H1 (cell line): ENCODE measurements around the gene LPCAT3. TPM values are rescaled to one million over a fixed set of nuclear protein-coding genes. Genes with fewer than 3 reads are reported as not detected.

Source experiments
- CTCF ChIA-PET: fragments of 300-600 bp; sonication (Branson Sonifier 250); formaldehyde crosslinking; loops from one replicate; lab custom pipeline; 2021; ENCODE audit not compliant: partially characterized antibody; lab: Charles Lee
- POLR2A ChIA-PET: fragments of 300-600 bp; sonication (Branson Sonifier 250); formaldehyde crosslinking; loops from one replicate; lab custom pipeline; 2021; ENCODE audit warnings: inconsistent platforms; ENCODE audit not compliant: partially characterized antibody; lab: Charles Lee
- DNase-seq, 2 experiments: peaks; one replicate each; pipeline versions ENCODE4 v3.0.0 to v3.0.0-alpha.2; 2010 to 2022; ENCODE audit warnings: low spot score in 2 of 2, low read depth in 1 of 2, mixed read lengths in 1 of 2
- FAIRE-seq: peaks from 2 replicates; lab custom pipeline; 2011; peaks lifted over from hg19 to GRCh38; lab: Jason Lieb, UNC
- H2AFZ ChIP-seq: 2 replicates; pipeline ENCODE4 v1.8.1; 2012; ENCODE audit warnings: low read length, inconsistent platforms
- H2AK5ac ChIP-seq: 2 replicates; pipeline ENCODE4 v1.6.1; 2013; ENCODE audit warnings: low read depth, low read length
- H2BK120ac ChIP-seq: replicated peaks from 2 replicates; pipeline ENCODE3; 2013; ENCODE audit warnings: low read depth, low read length, inconsistent platforms
- H2BK12ac ChIP-seq: 2 replicates; pipeline ENCODE4 v1.6.1; 2013; ENCODE audit warnings: low read depth, low read length
- H2BK15ac ChIP-seq: 2 replicates; pipeline ENCODE4 v1.6.1; 2013; ENCODE audit warnings: low read length
- H2BK20ac ChIP-seq: 2 replicates; pipeline ENCODE4 v1.6.1; 2013; ENCODE audit warnings: low read length
- H2BK5ac ChIP-seq: 2 replicates; pipeline ENCODE4 v1.6.1; 2013; ENCODE audit warnings: low read depth, low read length
- H3K14ac ChIP-seq: 2 replicates; pipeline ENCODE4 v1.6.1; 2013; ENCODE audit warnings: inconsistent platforms; ENCODE audit not compliant: insufficient read length
- H3K18ac ChIP-seq: 2 replicates; pipeline ENCODE4 v1.6.1; 2013; ENCODE audit warnings: low read length; ENCODE audit errors: extremely low read depth
- H3K23ac ChIP-seq: 2 replicates; pipeline ENCODE4 v1.6.1; 2013; ENCODE audit warnings: inconsistent platforms; ENCODE audit not compliant: insufficient read length
- H3K23me2 ChIP-seq: 2 replicates; pipeline ENCODE4 v1.6.1; 2013; ENCODE audit warnings: low read depth, low read length
- H3K27ac ChIP-seq: 2 replicates; pipeline ENCODE4 v1.6.1; 2011; ENCODE audit warnings: low read depth, low read length, inconsistent platforms
- H3K27me3 ChIP-seq, 4 experiments: replicated peaks in 1 of 4; 1 replicate in 1 of 4; 2 replicates in 3 of 4; pipeline versions ENCODE4 v1.6.1 to v1.8.1; 2011 to 2013; ENCODE audit warnings: low read length in 3 of 4, mild to moderate bottlenecking in 3 of 4, inconsistent platforms in 2 of 4, mixed read lengths in 2 of 4, moderate library complexity in 1 of 4; ENCODE audit not compliant: control insufficient read depth in 3 of 4, insufficient read depth in 3 of 4; ENCODE audit errors: extremely low read depth in 1 of 4
- H3K36me3 ChIP-seq, 4 experiments: 2 replicates each; pipeline versions ENCODE4 v1.6.1 to v1.8.1; 2011 to 2013; ENCODE audit warnings: mild to moderate bottlenecking in 4 of 4, low read length in 3 of 4, moderate library complexity in 2 of 4, control low read depth in 1 of 4, inconsistent platforms in 1 of 4; ENCODE audit not compliant: insufficient read depth in 4 of 4, control insufficient read depth in 2 of 4
- H3K4ac ChIP-seq: replicated peaks from 2 replicates; pipeline ENCODE3; 2013; ENCODE audit warnings: low read length, low read depth, mixed read lengths, inconsistent platforms; ENCODE audit not compliant: insufficient read length
- H3K4me1 ChIP-seq, 4 experiments: replicated peaks in 1 of 4; 1 replicate in 1 of 4; 2 replicates in 3 of 4; pipeline versions ENCODE4 v1.6.1 to v1.8.1; 2011 to 2013; ENCODE audit warnings: low read length in 3 of 4, inconsistent platforms in 2 of 4, mixed read lengths in 1 of 4; ENCODE audit not compliant: insufficient read depth in 4 of 4, control insufficient read depth in 3 of 4
- H3K4me2 ChIP-seq, 2 experiments: 2 replicates each; pipeline versions ENCODE4 v1.6.1 to v1.8.1; 2011 to 2013; ENCODE audit warnings: low read depth in 2 of 2, low read length in 2 of 2, control low read depth in 1 of 2, inconsistent platforms in 1 of 2, mild to moderate bottlenecking in 1 of 2; ENCODE audit not compliant: insufficient read depth in 1 of 2
- H3K4me3 ChIP-seq, 4 experiments: fragments of 200-600, 300-600 bp in 1 of 4; sonication (generic), shearing (Covaris generic), sonication (Bioruptor Twin) in 1 of 4; 2 replicates each; pipeline versions ENCODE4 v1.5.1 to v1.8.1; 2011 to 2016; ENCODE audit warnings: low read length in 4 of 4, low read depth in 3 of 4, control low read depth in 2 of 4, inconsistent platforms in 2 of 4, mild to moderate bottlenecking in 2 of 4, mixed read lengths in 1 of 4, moderate library complexity in 1 of 4; ENCODE audit not compliant: insufficient read depth in 2 of 4; ENCODE audit errors: extremely low read depth in 1 of 4
- H3K56ac ChIP-seq: replicated peaks from 2 replicates; pipeline ENCODE3; 2013; ENCODE audit warnings: low read depth, mild to moderate bottlenecking, mixed read lengths, low read length, inconsistent platforms; ENCODE audit not compliant: insufficient read length
- H3K79me1 ChIP-seq: 2 replicates; pipeline ENCODE4 v1.6.1; 2013; ENCODE audit warnings: low read depth, low read length, control low read depth
- H3K79me2 ChIP-seq, 2 experiments: 2 replicates each; pipeline versions ENCODE4 v1.6.1 to v1.8.1; 2012 to 2013; ENCODE audit warnings: low read length in 2 of 2, mild to moderate bottlenecking in 2 of 2, inconsistent platforms in 1 of 2; ENCODE audit not compliant: insufficient read depth in 2 of 2, control insufficient read depth in 1 of 2
- H3K9ac ChIP-seq, 4 experiments: replicated peaks in 1 of 4; 1 replicate in 1 of 4; 2 replicates in 3 of 4; pipeline versions ENCODE4 v1.6.1 to v1.8.1; 2011 to 2013; ENCODE audit warnings: low read depth in 3 of 4, low read length in 3 of 4, control low read depth in 2 of 4, mild to moderate bottlenecking in 2 of 4, moderate library complexity in 2 of 4, inconsistent platforms in 1 of 4; ENCODE audit errors: extremely low read depth in 1 of 4
- H3K9me3 ChIP-seq, 2 experiments: 2 replicates each; pipeline versions ENCODE4 v1.6.1 to v1.8.1; 2012 to 2013; ENCODE audit warnings: mild to moderate bottlenecking in 2 of 2, moderate library complexity in 2 of 2, control low read depth in 1 of 2, inconsistent platforms in 1 of 2, low read depth in 1 of 2, low read length in 1 of 2, mixed read lengths in 1 of 2; ENCODE audit not compliant: insufficient read depth in 2 of 2
- H4K20me1 ChIP-seq, 2 experiments: replicated peaks in 1 of 2; 2 replicates each; pipeline versions ENCODE3 to v1.8.1; 2011 to 2013; ENCODE audit warnings: inconsistent platforms in 2 of 2, low read length in 2 of 2, mild to moderate bottlenecking in 1 of 2; ENCODE audit not compliant: insufficient read depth in 2 of 2, control insufficient read depth in 1 of 2
- H4K5ac ChIP-seq: 2 replicates; pipeline ENCODE4 v1.6.1; 2013; ENCODE audit warnings: low read length, low read depth, mixed read lengths, inconsistent platforms; ENCODE audit not compliant: insufficient read length
- H4K8ac ChIP-seq: 2 replicates; pipeline ENCODE4 v1.8.0; 2013; ENCODE audit warnings: mild to moderate bottlenecking, moderate library complexity, low read length, inconsistent platforms; ENCODE audit not compliant: insufficient read depth; ENCODE audit errors: extremely low read depth
- H4K91ac ChIP-seq: replicated peaks from 2 replicates; pipeline ENCODE3; 2013; ENCODE audit warnings: low read length, mixed read lengths, inconsistent platforms; ENCODE audit not compliant: insufficient read length
- BRCA1 ChIP-seq: IDR thresholded peaks from 2 replicates; pipeline ENCODE4 v1.6.1; 2012; ENCODE audit warnings: low read depth, low read length, improper control_type of control experiment
- CBX8 ChIP-seq: fragments of 300-800, 300-1000 bp; sonication (generic); IDR thresholded peaks from 2 replicates; pipeline ENCODE4 v1.7.1; 2016; ENCODE audit warnings: low read depth, low read length, borderline replicate concordance
- KDM5A ChIP-seq: fragments of 200-600 bp; IDR thresholded peaks from 2 replicates; pipeline ENCODE4 v1.7.1; 2012; ENCODE audit warnings: mild to moderate bottlenecking, low read length, inconsistent platforms, mixed read lengths
- TAF7 ChIP-seq: optimal IDR thresholded peaks from 2 replicates; pipeline ENCODE3; 2011; ENCODE audit warnings: low read depth, mild to moderate bottlenecking, inconsistent platforms, low read length, moderate library complexity, borderline replicate concordance
- TCF12 ChIP-seq: IDR thresholded peaks from 2 replicates; pipeline ENCODE4 v1.6.1; 2011; ENCODE audit warnings: low read depth, mild to moderate bottlenecking, low read length
- WGBS, 2 experiments: shearing (Covaris generic) in 1 of 2; methylation state at CpG; one replicate each; pipeline versions ENCODE4 v1.1.6 to v1.1.7; 2013 to 2015; ENCODE audit warnings: low lambda C conversion rate in 2 of 2, mixed read lengths in 2 of 2, inconsistent platforms in 1 of 2, low coverage in 1 of 2, missing lambda C conversion rate in 1 of 2; ENCODE audit not compliant: insufficient replicate concordance in 2 of 2, insufficient coverage in 1 of 2, insufficient read length in 1 of 2; ENCODE audit errors: extremely low coverage in 1 of 2, missing lambda C conversion rate in 1 of 2; 5-methylcytosine and 5-hydroxymethylcytosine counted together
- polyA plus RNA-seq, 7 experiments: library from polyadenylated mRNA; depleted of rRNA in 3 of 7; stranded (reverse) in 5 of 7; unstranded in 2 of 7; fragments of >200 nt in 5 of 7; fragments of 200-250 nt in 2 of 7; gene quantifications; 1 replicate in 5 of 7; 2 replicates in 1 of 7; 4 replicates in 1 of 7; pipeline versions ENCODE4 v1.2.1 to v1.2.3, GENCODE V29; 2011 to 2013; ENCODE audit warnings: missing spikeins in 2 of 7, mixed read lengths in 2 of 7
- total RNA-seq: library from RNA; stranded (reverse); fragmentation: NEBNext Ultra II Directional; extraction: Animal tissue kit (Norgen Biotek cat#: 25700); gene quantifications from 2 replicates; pipeline ENCODE4 v1.2.1, GENCODE V29; 2021
- TF ChIP-seq, protein P1 (sequence below): IDR thresholded peaks from 2 replicates; pipeline ENCODE4 v1.6.1; 2012; ENCODE audit warnings: low read length, inconsistent platforms

LPCAT3 gene
- total and polyA plus RNA-seq, 2 of the 8 experiments (the other 6 are each of a cell fraction or from before 2014, with no cell fraction given), result 55.8 to 70.4 TPM

DNA sequence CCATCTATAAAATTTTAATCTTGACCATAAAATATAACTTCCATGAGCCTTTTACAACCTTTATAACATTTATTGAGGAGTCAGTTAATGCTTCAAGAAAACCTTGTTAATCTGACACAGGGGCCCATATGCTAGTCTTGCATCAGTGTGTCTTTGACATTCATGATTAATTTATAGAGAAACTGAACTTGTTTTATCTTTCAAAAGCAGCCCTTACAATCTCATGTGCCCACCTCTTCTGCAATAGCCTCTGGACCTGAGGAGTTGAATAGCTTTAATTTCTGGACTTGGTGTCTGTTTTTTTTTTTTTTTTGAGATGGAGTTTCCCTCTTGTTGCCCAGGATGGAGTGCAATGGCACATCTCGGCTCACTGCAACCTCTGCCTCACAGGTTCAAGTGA is 8.6 kb upstream of the LPCAT3 start:
- no peak overlapping the region for H2AK5ac ChIP-seq
- FAIRE-seq (no peak), DNase-seq (no peak)
- H4K5ac ChIP-seq, result no peak overlapping the region
- no peak overlapping the region for H2BK15ac ChIP-seq
- H3K56ac ChIP-seq, result no peak overlapping the region
- no peak overlapping the region for H2BK20ac ChIP-seq
- H3K14ac ChIP-seq, result no peak overlapping the region
- no peak overlapping the region for H4K8ac ChIP-seq
- no peak overlapping the region for H2BK12ac ChIP-seq
- no peak overlapping the region for H4K91ac ChIP-seq
- no peak overlapping the region for H3K27ac ChIP-seq
- H3K4me1 ChIP-seq, result no peaks in the 10 kb centered on the region
- no peak overlapping the region for H3K4ac ChIP-seq
- 100% methylated on average over 1 of the region's 1 CpG; no CpG with 5 or more reads in 1 of the 2 experiments for WGBS, 2 experiments
- TF ChIP-seq TCF12, result no peak
- TF ChIP-seq, protein P1, sequence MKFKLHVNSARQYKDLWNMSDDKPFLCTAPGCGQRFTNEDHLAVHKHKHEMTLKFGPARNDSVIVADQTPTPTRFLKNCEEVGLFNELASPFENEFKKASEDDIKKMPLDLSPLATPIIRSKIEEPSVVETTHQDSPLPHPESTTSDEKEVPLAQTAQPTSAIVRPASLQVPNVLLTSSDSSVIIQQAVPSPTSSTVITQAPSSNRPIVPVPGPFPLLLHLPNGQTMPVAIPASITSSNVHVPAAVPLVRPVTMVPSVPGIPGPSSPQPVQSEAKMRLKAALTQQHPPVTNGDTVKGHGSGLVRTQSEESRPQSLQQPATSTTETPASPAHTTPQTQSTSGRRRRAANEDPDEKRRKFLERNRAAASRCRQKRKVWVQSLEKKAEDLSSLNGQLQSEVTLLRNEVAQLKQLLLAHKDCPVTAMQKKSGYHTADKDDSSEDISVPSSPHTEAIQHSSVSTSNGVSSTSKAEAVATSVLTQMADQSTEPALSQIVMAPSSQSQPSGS, result no peak
- no peak for TF ChIP-seq KDM5A
- no peak for TF ChIP-seq TAF7
- TF ChIP-seq CBX8, result no peak
- no peak for TF ChIP-seq BRCA1
- CTCF ChIA-PET, result interaction anchor here (1.0 to 3.1 kb wide), 5 partner anchors 17 to 115 kb away, joined by 3 to 10 read pairs (median 3); no protein-coding TSS in a partner anchor
- H2AFZ ChIP-seq, result no peak overlapping the region
- H3K79me2 ChIP-seq, result no peaks in the 10 kb centered on the region
- H3K79me1 ChIP-seq, result no peaks in the 10 kb centered on the region
- POLR2A ChIA-PET, result no interaction called here
- no peak overlapping the region for H2BK5ac ChIP-seq
- H3K9me3 ChIP-seq, result no peaks in the 10 kb centered on the region
- no peak overlapping the region for H3K9ac ChIP-seq
- H3K36me3 ChIP-seq, result no peaks in the 10 kb centered on the region
- H4K20me1 ChIP-seq, result peaks cover 0 to 2% of the 10 kb centered on the region in 2 experiments
- H3K27me3 ChIP-seq, result no peaks in the 10 kb centered on the region
- no peak overlapping the region for H3K4me2 ChIP-seq
- no peak overlapping the region for H2BK120ac ChIP-seq
- no peak overlapping the region for H3K23ac ChIP-seq
- H3K23me2 ChIP-seq, result no peaks in the 10 kb centered on the region; the same call in 1 of the 2 replicates
- no peak overlapping the region for H3K18ac ChIP-seq
- no peak overlapping the region for H3K4me3 ChIP-seq
